ENCODE data around the gene TBC1D2B.
"Not testable (repeated sequence)": the region's sequence is repeated elsewhere in the genome, so short reads cannot be mapped to it uniquely, and the experiment has no call there.

DNA sequence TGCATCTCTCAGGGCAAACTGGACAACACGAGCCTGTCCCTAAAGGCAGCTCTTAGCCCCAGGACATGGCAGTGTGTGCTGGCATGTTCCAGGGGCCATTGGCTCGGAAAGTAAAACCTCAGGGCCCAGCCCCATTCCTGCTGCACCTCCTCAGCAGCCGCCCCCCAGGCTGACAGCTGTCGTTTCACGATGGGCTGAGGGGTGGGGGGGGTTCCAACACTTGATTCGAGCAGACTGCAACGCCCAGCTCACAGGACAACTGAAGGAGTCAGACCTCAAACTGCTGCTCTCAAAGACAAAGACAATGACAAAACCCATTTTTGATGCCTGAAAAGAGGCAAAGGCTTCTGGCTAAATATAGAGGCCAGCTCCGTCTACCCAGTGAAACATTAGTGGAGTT is 81.3 kb downstream of the TBC1D2B start:
- TF ChIP-seq, protein P1, sequence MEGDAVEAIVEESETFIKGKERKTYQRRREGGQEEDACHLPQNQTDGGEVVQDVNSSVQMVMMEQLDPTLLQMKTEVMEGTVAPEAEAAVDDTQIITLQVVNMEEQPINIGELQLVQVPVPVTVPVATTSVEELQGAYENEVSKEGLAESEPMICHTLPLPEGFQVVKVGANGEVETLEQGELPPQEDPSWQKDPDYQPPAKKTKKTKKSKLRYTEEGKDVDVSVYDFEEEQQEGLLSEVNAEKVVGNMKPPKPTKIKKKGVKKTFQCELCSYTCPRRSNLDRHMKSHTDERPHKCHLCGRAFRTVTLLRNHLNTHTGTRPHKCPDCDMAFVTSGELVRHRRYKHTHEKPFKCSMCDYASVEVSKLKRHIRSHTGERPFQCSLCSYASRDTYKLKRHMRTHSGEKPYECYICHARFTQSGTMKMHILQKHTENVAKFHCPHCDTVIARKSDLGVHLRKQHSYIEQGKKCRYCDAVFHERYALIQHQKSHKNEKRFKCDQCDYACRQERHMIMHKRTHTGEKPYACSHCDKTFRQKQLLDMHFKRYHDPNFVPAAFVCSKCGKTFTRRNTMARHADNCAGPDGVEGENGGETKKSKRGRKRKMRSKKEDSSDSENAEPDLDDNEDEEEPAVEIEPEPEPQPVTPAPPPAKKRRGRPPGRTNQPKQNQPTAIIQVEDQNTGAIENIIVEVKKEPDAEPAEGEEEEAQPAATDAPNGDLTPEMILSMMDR (IDR thresholded peaks at IDR 0.05; ENCODE audit: low read length) = not testable (repeated sequence)
- not testable (repeated sequence) for TF ChIP-seq EZH2 (optimal IDR thresholded peaks at IDR 0.05; ENCODE audit: low read depth, low read length)
